ENCODE measurements around the gene SMAD2.

Gene SMAD2

GRCh38 chr18:47899107-47899840 is 31.2 kb downstream of the SMAD2 start:
- in situ Hi-C loops (cut with MboI; ENCODE audit: low sequenced_read_pairs) = no loop called here

- in situ Hi-C loops (cut with MboI; ENCODE audit: low sequenced_read_pairs) = no loop called here
Measured at GRCh38 chr18:47898696-47899095, 31.8 kb downstream of the SMAD2 start.

GRCh38 chr18:47898055-47898454 is 32.4 kb downstream of the SMAD2 start:
- in situ Hi-C loops (cut with MboI; ENCODE audit: low sequenced_read_pairs) = no loop called here

- in situ Hi-C loops (cut with MboI; ENCODE audit: low sequenced_read_pairs) = no loop called here
Measured at GRCh38 chr18:47895565-47896250, 34.8 kb downstream of the SMAD2 start.

GRCh38 chr18:47893939-47894699 is 36.3 kb downstream of the SMAD2 start:
- in situ Hi-C loops (cut with MboI; ENCODE audit: low sequenced_read_pairs) = no loop called here

GRCh38 chr18:47893047-47893446 is 37.4 kb downstream of the SMAD2 start:
- in situ Hi-C loops (cut with MboI; ENCODE audit: low sequenced_read_pairs) = no loop called here

- in situ Hi-C loops (cut with MboI; ENCODE audit: low sequenced_read_pairs) = no loop called here
Measured at GRCh38 chr18:47888156-47888555, 42.3 kb downstream of the SMAD2 start.

- in situ Hi-C loops (cut with MboI; ENCODE audit: low sequenced_read_pairs) = no loop called here
Measured at GRCh38 chr18:47887227-47887626, 43.2 kb downstream of the SMAD2 start.

- in situ Hi-C loops (cut with MboI; ENCODE audit: low sequenced_read_pairs) = no loop called here
Measured at GRCh38 chr18:47883771-47884413, 46.6 kb downstream of the SMAD2 start.

GRCh38 chr18:47882641-47883040 is 47.8 kb downstream of the SMAD2 start:
- in situ Hi-C loops (cut with MboI; ENCODE audit: low sequenced_read_pairs) = no loop called here

GRCh38 chr18:47881752-47882455 is 48.6 kb downstream of the SMAD2 start:
- in situ Hi-C loops (cut with MboI; ENCODE audit: low sequenced_read_pairs) = no loop called here

- in situ Hi-C loops (cut with MboI; ENCODE audit: low sequenced_read_pairs) = no loop called here
Measured at GRCh38 chr18:47881042-47881441, 49.4 kb downstream of the SMAD2 start.

- in situ Hi-C loops (cut with MboI; ENCODE audit: low sequenced_read_pairs) = no loop called here
Measured at GRCh38 chr18:47877892-47878291, 52.6 kb downstream of the SMAD2 start.

GRCh38 chr18:47876813-47877212 is 53.6 kb downstream of the SMAD2 start:
- in situ Hi-C loops (cut with MboI; ENCODE audit: low sequenced_read_pairs) = no loop called here

GRCh38 chr18:47873625-47874024 is 56.8 kb downstream of the SMAD2 start:
- in situ Hi-C loops (cut with MboI; ENCODE audit: low sequenced_read_pairs) = no loop called here

GRCh38 chr18:47872426-47872825 is 58.0 kb downstream of the SMAD2 start:
- in situ Hi-C loops (cut with MboI; ENCODE audit: low sequenced_read_pairs) = no loop called here

GRCh38 chr18:47871288-47871687 is 59.2 kb downstream of the SMAD2 start:
- in situ Hi-C loops (cut with MboI; ENCODE audit: low sequenced_read_pairs) = no loop called here

- in situ Hi-C loops (cut with MboI; ENCODE audit: low sequenced_read_pairs) = no loop called here
Measured at GRCh38 chr18:47870605-47871004, 59.9 kb downstream of the SMAD2 start.

- in situ Hi-C loops (cut with MboI; ENCODE audit: low sequenced_read_pairs) = no loop called here
Measured at GRCh38 chr18:47868744-47869143, 61.7 kb downstream of the SMAD2 start.

- in situ Hi-C loops (cut with MboI; ENCODE audit: low sequenced_read_pairs) = no loop called here
Measured at GRCh38 chr18:47865183-47865582, 65.3 kb downstream of the SMAD2 start.

GRCh38 chr18:47863041-47863440 is 67.4 kb downstream of the SMAD2 start:
- in situ Hi-C loops (cut with MboI; ENCODE audit: low sequenced_read_pairs) = no loop called here
